ENCODE results near the gene KIZ.
"Not testable (repeated sequence)": the region's sequence is repeated elsewhere in the genome, so short reads cannot be mapped to it uniquely, and the experiment has no call there.

Gene KIZ

DNA sequence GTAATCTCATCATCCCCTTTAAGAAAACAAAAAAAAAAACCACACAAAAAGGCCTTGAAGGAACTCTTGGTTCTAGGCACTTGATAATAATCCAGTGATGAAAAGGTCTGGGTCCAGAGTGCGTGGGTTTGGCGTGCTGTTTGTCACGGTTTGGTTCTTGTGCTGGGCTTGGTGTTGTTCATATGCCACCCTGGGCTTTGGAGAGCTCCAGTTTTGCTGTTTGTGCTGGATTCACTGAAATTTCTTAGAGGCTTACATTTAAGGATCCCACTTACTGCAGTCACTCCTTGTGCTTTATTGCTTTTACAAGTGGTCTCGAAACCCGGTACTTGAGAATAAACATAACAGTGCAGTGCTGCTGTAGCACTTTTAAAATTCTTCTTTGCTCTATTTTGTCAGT lies 108.4 kb downstream of the KIZ start:
- no peak for DNase-seq

DNA sequence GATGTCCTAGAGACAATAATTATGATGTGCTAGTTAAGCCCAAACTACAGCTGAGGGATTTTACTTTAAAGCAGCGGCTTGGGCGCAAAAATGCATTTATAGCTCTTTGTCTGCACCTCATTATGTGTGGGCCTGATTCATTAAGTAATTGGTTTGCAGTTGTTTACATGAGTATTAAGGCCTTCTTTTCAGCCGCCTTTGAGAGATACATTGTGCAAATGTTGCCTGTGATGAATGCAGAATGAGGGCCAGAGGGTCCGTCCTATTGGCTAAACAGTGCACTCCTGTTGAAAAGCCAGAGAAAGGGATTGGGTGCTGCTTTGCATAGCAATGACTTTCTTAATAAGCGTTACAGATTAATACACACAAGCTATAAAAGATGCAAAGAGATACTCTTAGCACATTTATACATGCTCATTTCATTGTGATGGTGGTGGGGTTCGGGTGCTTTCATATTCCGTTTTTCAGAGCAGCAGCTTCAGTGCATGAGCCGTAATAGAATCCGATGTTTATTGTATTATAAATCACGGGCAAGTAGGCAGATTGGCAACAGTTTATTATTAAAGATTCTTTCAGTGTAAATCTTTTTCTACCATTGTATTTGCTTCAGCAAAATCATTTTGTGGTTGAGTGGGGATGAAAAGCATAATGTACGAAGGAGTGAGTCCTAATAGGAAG lies 109.1 kb downstream of the KIZ start:
- no peak for DNase-seq

DNA sequence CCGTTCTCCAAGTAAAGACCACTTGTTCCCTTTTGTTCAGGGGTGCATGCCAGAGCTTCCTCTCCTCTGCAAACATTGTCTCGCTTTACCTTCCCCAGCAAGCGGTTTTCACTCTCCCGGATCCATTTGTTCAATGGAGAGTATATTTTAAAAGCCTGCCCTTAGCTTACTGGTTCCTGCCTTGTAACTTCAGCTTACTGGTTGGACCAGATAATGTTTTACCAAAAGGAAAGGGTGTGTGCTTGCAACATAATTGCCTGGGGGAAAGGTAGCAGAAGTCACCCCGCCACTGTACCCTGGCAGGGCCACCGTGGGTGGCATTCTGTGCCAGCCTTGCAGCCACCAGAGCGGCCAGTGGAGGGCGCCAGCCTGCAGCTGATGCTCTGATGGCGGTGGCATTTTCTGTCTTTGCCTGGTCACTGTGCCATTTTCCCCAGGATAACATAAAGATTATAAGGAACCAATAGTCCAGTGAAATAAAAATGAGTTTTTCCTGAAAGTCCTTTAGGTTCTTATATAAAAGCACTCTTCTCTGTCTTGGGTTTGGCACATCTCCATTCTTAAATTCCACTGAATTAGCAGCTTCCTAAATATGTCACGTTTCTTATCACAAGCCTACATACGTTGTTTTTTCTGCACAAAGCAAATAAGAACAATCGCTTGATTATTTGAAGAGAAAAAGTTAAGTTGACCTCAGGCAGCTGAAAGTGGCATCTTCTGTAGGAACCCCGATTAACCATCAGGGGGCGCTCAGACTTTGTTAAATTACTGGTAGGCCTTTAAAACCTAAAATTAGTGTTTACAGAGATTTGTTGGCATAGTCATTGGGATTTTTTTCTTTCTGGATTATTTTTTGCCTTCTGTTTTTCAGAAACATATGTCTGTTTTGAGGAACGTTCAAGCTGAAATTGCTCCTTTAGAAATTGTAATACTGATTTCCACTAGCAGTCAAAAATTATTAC lies 109.9 kb downstream of the KIZ start:
- DNase-seq: peak; percentile 59

DNA sequence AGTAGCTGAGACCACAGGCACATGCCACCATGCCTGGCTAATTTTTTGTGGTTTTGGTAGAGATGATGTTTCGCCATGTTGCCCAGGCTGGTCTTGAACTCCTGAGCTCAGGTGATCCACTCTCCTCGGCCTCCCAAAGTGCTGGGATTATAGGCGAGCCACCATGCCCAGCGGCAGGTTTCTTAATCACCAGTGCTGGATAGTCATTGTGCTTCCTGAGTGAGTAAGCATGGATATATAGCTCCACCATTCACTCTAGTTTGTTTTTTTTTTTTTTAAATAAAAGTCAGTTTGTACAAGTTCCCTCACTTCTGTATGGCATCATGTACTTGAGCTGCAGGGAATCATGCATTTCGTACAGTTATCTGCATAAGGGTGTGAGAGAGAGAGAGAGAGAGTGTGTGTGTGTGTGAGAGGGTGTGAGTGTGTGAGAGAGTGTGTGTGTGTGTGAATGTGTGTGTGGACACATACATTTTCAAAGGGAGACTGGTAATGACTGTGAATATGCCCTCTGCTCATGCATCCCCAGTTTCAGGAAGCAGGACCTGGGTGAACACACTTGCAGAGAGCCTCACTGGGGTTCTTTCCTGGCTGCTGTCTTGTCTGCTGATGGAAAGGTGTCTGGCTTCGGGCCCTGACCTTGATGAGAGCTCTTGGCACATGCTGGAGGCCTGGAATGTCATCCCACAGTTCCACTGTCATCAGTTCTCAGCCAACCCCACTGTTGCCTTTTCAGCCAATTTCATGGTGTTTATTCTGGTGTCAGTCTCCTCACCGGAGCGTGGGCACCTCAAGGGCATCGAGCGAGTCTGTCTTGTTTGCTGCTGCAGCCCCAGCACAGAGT lies 112.3 kb downstream of the KIZ start:
- DNase-seq: no peak

DNA sequence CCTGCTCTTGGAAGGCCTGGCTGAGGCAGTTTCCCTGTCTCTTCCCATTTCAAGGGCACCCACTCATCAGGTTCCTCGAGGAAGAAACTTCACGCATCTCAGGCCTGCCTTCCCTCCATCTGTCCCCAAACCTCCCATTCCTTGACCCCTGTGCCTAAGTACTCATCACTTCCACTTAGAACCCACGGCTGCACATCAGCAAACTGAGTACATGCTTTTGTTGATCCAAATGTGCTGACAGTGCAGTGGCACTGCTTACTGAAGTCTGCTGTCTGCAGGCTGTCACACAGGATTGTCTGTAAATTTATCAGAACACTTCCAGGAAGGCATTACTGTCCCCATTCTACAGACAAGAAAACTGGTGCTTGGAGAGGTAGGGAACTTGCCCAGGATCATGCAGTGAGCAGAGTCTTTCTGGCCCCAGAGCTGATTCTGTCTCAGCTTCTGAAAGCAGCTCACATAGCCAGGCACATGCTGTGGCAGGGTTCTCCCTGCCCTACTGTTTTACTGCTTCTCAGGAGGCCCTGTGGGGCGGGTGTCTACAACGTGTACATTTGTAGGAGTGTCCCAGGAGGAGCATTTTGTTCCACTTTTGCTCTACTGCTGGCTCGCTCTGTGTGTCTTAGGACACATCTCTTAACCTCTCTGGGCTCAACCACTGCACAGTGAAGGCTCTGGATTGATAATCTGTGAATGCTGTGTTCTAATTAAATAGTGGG lies 113.1 kb downstream of the KIZ start:
- DNase-seq: no peak

DNA sequence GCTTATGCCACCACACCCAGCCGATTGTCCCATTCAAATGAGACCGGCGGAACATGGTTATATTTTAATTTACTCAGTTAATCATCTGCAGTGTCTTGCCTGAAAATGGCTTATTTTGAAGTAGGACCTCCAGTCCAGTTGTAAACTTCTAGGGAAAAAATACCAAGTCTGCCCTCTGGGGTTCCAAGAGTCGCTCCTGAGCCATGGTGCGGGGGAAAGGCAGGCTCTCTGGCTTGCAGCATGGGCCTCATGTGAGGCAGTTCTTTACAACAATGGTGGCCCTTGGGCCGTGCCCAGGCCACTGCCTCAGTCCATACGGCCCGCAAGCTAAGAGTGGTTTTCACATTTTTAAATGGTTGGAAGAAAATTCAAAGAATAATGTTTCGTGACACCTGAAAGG lies 114.5 kb downstream of the KIZ start:
- no peak for DNase-seq

DNA sequence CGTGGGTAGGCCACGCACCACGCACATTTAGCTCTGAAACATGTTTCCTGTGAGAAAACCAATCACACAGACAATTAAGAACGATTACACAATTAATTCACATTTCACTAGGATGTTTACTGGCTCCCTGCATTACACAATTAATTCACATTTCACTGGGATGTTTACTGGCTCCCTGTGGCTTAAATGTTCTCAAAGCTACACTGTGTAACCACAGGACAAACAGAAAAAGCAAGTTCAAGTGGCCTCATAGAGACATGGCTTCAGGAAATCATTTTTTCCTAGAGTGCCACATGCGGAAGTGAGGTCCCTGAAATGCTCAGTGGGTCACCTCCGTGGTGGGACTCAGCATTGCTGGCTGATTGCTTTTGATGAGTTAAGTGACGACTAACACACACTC lies 115.5 kb downstream of the KIZ start:
- DNase-seq: no peak

DNA sequence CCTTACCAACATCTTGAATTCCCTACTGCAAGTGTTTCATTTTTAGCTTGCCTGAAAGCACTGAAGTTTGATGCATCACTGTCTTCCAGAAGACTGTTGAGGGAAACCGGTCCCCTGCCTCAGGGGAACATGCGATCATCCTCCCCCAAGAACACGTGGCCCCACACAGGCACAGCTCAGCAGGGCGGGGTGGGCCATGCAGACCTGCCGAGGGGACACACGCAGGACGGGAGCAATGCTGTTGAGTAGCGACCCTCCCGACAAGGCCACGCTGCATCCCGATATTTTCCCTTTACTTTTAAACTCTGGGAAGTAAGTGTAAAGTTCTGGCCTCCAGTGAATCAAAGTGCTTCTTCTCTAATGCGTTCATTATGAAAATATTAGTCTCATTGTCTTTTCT lies 117.9 kb downstream of the KIZ start:
- DNase-seq: no peak

DNA sequence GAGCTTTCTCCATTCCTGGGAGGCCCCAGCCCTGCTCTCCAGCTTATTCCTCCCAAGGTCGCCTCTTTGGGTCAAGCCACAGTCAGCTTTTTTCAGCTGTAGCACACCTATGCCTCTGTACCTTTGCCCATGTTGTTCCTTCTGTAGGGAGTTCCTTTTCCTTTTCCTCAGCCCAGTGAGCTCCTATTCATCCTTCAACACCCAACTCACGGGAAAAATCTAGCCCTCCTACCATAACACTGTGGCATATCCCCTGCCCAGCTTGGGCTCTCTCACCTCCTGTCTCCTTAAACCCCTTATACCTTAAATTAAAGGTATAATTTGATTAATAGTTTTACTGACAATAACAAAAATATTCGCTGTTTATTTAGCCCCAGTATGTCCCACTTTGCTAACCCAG lies 118.9 kb downstream of the KIZ start:
- no peak for DNase-seq

DNA sequence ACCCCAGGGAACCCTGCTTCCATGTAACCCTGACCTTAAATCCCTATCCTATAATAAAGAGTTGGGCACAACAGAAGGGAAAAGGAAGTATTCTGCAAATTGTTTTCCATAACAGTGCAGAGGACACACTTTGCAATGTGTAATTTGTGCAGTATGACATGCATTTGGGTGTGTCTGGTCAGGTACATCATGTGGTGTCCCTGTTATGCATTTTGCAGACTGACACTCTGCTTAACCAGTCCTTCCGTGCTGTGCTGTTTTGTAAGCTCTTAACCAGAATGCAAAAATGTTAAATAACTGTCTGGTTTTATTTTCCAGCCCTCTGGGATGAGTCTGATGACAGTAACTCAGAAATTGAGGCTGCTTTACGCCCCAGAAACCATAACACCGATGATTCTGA lies 120.3 kb downstream of the KIZ start:
- DNase-seq: no peak

DNA sequence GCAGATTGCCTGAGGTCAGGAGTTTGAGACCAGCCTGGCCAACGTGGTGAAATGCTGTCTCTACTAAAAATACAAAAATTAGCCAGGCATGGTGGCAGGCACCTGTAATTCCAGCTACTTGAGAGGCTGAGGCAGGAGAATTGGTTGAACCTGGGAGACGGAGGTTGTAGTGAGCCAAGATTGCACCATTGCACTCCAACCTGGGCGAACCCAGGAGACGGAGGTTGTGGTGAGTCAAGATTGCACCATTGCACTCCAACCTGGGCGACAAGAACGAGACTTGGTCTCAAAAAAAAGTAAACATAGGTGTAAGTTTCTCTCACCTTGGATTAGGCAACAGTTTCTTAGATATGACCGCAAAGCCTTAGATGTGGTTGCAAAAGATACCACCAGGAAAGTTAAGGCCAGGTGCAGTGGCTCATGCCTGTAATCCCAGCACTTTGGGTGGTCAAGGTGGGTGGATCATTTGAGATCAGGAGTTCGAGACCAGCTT lies 121.8 kb downstream of the KIZ start:
- not testable (repeated sequence) for DNase-seq

DNA sequence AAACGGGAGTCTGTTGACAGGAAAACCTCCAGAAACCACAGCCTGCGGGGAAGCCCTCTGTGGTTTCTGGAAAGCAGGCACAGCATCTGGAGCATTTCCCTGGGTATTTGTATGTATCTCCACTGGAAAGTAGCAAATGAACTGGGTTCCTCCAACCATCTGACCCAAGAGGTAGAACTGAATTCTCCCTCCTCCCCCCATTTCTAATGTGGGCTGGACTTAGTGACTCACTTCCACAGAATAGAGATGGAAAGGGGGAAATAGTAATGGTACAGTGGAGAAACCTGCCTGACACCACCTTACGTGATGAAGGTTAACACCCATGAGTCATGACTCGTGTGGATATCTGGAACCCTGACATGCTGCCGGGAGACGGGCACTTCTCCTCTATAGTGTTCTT lies 125.4 kb downstream of the KIZ start:
- no peak for DNase-seq

DNA sequence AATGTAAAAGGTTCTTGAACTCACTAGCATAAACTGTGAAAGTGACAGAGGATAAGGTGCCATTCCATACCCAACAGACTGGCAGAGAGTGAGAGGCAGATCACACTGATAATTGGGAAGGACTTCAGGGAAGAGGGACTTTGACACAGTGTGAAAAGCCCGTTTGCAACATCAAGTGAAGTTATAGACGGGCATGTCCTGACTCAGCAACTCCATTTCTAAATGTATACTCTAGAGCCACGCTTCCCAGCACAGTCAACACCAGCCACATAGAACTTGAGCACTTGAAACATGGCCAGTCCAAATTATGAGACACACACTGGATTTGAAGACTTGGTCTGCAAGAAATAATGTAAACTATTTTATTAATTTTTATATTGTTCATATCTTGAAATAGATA lies 131.3 kb downstream of the KIZ start:
- DNase-seq: no peak

DNA sequence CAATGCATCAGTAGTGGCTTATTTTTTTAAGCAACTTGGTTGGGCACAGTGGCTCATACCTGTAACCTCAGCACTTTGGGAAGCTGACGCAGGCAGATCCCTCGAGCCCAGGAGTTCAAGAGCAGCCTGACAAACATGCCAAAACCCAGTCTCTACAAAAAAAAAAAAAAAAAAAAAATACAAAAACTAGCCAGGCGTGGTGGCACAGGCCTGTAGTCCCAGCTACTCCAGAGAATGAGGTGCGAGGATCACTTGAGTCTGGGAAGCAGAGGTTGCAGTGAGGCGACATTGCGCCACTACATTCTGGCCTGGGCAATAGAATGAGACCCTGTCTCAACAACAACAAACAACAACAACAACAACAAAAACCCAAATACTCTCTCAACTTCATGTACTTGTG lies 132.5 kb downstream of the KIZ start:
- DNase-seq: no peak

DNA sequence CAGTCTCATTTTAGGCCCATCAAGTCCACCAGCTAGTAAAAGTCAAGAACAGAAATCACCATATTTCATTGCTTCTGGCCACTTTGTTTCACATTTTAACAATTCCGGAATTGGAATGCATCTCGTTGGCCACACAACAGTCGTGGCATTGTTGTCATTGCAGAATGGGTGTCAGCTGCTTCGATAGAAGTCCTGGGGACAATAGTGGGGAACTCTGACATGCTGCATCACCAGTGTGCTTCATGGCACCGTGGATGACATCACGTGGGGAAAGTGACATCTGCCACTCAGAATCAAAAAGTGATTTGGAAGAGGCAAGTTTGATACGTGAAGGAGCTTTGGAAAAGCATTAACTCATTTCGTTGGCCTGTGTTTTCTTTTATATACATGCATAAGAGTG lies 133.5 kb downstream of the KIZ start:
- DNase-seq: no peak

DNA sequence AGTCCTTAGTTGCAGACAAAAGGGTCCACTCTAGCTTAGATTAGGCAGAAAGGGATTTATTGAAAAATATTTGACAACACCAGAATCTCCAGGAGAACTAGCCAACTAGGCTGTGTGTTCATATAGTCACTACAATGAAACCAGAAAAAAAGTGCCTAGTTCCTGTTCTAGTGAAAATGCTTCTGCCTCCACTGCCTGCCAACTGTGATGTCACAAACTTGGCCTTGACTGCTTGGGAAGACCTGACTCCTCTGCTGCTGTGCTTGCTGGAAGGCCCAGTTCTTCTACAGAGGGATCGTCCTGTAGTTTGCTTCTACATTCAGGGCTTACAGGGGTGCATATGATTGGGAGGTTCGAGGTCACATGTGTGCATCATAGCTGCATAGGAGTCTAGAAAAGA lies 136.9 kb downstream of the KIZ start:
- no peak for DNase-seq

DNA sequence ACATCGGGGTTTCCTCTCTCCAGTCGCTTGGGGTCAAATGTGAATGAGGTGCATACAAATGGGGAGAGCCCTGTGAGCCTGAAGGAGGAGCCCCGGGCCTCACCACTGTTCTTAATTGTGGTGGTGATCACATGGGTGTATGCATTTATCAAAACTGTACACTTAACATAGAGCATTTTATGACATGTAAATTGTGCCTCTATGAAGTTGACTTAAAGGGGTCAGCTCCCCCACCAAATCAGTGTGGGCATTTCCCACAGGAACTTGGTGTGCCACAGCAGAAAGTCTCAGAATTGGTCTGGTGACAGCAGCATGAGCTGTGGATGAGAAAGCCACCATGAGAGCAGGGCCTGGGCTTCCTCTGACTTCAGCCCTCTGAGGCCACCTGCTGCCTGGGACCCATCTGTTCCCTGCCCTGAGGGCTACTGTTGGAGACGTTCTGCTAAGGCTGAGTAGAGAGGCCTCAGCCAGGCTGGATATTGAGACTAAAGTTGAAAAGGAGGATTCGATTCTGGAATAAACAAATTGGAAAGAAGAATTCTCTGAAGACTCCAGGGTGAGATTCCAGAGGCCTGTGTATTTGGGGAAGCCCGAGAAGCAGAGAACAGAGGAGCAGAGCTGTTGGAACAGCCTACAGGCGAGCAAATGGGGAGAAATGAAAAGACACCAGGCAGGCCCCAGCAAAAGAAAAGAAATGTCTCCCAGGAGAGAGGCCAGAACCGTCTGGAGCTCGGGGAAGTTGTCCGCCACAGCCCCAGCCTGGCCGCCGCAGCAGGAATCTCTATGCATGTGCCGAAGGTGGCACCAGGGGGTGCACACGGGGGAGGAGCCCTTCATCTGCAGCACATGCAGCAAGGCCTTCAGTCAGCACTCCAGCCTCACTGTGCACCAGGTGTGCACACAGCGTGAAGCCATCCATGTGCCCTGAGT lies 139.6 kb downstream of the KIZ start:
- DNase-seq: no peak

DNA sequence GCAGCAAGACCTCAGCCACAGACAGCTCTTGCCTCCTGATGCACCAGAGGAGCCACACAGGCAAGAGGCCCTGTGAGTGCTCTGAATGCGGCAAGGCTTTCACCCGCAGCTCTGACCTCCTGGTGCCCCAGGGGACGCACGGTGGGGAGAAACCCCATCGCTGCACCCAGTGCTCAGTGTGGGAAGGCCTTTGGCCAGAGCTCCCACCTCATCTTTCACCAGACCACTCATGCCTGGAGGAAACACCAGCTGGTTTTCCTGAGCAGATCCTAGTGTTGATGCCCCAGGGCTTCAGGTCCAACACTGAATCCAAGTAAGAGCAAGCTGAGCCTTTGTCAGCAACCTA lies 140.3 kb downstream of the KIZ start:
- no peak for DNase-seq

DNA sequence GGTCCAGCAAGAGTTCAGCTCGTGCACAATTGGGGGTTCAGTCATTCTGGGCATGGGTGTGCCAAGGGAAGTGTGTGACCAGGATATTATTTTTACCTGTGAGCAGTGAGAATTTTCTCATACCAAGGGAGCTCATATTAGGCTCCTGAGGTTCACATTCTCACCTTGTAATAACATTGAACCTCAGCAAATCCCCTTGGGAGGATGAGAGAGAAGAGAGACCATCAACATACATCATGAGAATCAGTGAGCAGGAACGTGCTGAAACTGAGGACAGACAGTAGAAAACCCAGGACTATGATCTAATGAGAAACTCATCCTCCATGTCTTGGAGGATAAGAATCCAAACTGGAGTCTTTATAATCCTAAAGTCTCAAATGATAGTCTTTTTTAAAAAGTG lies 143.9 kb downstream of the KIZ start:
- no peak for DNase-seq

DNA sequence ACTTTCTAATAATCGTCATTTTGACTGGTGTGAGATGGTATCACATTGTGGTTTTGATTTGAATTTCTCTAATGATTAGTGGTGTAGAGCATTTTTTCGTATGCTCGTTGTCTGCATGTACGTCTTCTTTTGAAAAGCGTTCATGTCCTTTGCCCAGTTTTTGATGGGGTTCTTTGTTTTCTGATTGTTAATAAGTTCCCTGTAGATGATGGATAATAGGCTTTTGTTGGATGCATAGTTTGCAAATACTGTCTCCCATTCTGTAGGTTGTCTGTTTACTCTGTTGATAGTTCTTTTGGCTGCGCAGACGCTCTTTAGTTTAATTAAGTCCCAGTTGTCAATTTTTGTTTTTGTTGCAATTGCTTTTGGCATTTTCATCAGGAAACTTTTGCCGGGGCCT lies 144.9 kb downstream of the KIZ start:
- DNase-seq: no peak

DNA sequence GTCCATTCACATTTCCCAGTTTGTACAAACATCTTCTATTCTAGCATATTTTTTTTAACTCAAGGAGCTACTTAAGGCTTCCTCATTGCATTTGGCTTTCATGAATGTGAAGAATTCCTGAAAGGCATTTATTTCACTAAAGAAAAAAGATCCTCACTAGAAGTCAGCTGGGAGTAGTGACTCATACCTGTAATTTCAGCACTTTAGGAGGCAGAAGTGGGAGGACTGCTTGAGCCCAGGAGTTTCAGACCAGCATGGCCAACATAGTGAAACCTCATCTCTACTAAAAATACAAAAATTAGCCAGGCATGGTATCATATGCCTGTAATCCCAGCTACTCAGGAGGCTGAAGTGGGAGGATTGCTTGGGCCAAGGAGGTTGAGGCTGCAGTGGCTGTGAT lies 146.4 kb downstream of the KIZ start:
- no peak for DNase-seq

DNA sequence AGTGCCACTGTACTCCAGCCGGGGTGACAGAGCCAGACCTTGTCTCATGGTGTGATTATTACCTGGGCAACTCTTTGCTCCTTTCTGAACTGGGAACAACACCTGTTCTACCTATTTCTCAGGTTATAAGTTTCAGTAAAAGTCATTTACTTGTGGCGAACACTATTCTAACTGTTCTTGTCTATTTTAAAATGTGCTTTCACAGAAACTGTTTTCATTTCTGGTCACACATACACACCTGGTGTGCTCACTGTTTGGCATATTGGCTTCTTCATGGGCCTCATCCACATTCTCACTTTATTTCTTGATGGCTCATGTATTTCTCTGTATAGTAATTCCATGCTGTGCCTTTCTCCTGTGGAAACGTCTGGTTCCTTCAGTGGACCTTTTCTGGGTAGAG lies 146.8 kb downstream of the KIZ start:
- DNase-seq: no peak
